Renal pelvis (tissue), 4 donors: ENCODE data around the gene TP53RK. TPM values are rescaled to one million over a fixed set of nuclear protein-coding genes. Genes with fewer than 3 reads are reported as not detected.

Source experiments
- DNase-seq: peaks from one replicate; pipeline ENCODE4 v3.0.0-alpha.2; 2013
- polyA plus RNA-seq, 3 donors: library from polyadenylated mRNA; unstranded; fragments of 120-200 nt; gene quantifications; one replicate each; pipeline ENCODE4 v1.2.1, GENCODE V29; 2013; ENCODE audit not compliant: insufficient read length in 3 of 3

Gene TP53RK
- polyA plus RNA-seq, 3 donors: 16.0 to 17.2 (median 16.3) TPM

DNA sequence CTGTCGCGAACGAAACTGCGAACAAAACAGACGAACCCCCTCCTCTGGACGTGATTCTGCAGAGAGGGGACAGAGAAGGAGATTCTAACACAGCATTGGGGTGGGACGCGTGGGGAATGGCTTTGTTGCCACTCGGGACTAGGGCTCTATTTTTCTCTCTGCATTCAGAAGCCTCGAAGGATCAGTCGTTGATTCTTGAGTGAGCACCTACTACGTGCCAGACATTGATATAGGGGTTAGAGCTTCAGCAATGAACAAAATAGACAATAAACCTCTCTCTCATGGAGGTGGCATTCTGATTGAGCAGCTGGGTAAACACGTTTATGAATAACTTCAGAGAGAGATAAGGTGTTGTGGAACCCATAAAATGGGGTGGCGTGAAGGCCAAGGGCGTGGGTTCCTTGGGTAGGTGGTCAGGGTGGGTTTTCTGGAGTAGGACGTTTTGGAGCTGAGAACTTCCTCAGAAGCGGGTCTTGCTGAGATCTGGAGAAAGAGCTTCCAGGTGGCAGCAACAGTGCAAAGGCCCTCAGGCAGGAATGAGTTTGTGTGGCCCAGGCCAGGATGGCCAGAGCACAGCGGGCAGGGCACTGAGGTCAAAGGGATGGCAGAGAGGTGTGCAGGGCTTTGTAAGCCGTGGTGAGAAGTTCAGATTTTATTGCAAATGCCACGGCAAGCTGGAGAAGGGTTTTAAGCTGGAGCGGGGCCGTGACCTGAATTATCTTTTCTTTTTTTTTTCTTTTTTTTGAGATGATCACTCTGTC lies 21.1 kb upstream of the TP53RK start:
- DNase-seq: no peak

DNA sequence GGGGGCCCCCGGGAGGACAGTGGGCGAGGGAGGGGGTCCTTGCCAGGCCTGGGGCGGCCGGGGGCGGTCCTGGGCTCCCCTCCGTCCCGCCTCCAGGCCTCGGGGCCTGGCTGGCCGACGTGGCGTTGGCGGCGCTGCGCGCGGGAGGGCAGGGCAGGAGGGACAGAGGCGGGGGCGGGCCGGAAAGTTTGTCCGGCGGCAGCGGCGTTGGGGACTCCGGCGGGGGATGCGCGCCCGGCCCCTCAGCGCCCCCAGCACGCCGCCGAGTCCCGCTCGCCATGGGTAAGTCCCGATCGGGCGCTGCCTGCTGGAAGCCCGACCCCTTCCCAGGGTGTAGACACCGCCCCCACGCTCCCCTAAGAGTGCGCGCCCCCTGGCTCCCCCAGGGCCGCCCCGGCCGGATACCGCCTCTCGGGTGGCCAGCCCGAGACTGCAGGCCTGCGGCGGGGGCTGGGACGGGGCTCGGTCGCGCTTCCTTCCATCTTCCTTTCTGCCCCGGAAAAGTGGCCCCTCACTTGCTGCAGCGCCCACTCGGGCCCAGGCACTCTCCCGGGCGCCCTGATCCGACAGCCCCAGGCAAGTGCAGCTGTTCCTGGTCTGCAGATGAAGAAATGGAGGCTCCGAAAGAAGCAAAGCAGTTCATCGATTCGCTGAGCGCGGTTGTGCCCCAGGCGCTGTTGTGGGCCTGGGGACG lies 20.4 kb upstream of the TP53RK start, which contains the start of gene SLC2A10:
TSS of gene SLC2A10 (plus strand) at position 191 of the 694 bp plus-strand sequence. CDS start at position 279, 88 bp downstream.
- DNase-seq: peak; percentile 62

DNA sequence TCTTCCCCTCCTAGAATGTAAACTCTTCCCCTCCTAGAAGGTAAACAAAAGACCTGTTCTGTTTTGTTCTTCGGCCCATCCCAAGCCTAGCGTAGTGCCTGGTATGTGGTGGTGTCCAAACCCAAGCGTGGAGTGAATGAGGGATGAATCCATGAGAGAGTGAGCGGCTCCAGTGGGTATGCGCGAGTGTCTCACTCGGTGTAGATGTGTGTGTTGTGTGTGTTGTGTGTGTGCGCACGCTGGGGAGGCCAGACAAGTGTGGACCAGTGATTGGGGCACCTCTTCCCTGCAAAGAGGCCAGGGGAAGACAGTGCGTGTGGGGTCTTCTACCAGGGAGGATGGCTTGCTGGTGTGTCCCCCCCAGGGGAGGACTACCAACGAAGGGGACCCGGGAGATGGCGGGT lies 19.8 kb upstream of the TP53RK start:
- no peak for DNase-seq

DNA sequence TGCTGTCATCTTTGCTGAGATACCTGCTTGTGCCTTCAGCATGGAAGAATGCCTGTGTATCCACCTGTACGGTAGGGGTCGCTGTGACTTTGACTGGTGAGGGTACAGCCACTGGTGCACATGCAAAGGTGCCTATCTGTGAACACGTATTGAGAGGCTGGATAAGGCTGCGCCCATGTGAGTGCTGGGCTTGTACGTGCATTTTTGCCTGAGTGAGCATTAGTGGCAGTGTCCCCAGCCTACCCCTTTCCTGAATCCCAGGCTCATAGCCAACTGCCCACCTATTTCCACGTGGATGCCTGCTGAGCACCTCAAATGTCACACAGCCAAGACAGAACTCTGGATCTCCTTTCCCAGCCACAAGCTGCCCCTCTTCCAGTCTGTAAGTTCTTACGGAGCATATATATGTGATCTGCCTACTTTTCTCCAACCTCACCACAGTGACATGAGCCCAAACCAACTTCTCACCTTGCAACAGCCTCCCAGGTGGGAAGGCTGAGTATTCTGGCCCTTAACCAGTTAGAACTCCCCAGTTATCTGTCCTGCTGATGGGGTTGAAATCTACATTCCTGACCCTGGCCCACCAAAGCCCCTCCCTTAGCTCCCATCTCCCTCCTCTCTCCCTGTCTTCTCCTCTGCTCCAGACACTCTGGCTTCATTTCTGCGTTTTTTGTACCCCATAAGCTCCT lies 19.1 kb upstream of the TP53RK start:
- no peak for DNase-seq

DNA sequence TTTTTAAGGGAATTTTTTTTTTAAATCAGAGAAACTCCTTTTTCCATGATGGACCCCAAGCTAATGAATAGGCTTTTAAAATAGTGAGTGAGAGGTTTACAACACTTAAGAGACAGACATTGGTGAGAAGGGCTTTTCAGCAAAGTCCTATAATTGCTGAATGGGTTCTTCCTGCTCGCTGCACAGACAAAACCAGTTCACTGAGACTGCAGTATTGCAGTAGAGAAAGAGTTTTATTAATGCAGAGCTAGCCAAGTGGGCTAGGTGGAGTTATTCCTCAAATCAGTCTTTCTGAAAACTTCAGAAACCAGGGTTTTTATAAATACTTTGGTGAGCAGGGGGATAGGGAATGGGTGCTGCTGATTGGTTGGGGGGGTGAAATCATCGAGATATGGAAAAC lies 17.0 kb upstream of the TP53RK start:
- no peak for DNase-seq

DNA sequence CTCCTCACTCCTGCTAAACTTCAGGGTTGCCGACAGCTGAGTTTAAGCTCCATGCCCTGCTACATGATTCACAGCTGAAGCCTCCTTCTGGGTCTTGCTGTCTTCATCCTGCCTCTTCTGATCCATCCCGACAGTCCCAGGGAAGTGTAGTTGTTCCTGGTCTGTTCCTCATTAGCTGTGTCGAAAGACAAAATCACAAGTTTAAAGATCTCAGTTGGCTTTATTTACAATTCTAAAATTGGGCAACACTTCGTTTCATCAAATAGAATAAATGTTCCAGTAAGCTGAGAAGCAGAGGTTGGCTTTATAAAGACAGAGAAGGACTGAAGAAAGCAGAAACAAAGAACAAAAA lies 16.1 kb upstream of the TP53RK start:
- DNase-seq: no peak

DNA sequence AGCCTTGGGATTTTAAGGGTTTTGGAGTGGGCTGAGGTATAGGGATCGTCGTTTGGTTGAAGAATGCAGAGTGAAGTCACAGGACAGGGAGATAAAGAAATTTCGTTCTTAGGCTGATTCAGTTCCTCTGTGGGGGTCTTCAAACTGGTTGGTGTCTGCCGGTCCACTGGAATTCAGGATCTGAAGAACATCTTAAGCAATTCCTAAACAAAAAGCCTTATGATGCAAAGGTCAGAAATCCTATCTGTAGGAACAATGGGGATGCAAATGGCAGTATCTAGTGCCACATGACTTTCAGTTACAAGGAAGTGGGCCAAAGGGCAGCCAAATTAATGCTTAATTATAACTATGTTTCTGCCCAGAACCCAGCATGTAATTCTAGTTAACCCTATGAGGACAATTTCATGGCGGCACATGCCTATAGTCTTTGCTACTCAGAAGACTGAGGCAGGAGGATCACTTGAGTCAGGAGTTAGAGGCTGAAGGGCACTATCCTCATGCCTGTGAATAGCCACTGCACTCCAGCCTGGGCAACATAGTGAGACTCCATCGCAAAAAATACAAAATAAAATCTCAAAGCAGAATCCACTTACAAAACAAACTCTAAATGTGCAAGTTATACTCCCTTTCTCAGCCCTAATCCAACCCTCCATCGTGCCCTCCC lies 15.6 kb upstream of the TP53RK start:
- DNase-seq: no peak

DNA sequence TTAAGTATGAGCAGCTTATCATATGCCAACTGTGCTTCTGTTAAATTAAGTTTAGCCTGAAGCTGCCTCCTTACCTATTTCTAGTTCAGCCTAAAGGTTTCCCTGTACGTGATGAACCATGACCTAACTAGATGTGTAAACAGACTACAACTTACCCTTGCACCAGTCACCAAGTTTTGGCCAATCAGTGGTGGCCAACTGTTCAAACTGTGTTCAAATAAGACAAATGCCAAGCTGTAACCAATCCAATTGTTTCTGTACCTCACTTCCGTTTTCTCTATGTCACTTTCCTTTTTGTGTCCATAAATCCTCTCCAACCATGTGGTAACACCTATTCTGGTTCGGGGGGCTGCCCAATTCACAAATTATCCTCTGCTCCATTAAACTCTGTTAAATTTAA lies 14.2 kb upstream of the TP53RK start:
- DNase-seq: no peak

DNA sequence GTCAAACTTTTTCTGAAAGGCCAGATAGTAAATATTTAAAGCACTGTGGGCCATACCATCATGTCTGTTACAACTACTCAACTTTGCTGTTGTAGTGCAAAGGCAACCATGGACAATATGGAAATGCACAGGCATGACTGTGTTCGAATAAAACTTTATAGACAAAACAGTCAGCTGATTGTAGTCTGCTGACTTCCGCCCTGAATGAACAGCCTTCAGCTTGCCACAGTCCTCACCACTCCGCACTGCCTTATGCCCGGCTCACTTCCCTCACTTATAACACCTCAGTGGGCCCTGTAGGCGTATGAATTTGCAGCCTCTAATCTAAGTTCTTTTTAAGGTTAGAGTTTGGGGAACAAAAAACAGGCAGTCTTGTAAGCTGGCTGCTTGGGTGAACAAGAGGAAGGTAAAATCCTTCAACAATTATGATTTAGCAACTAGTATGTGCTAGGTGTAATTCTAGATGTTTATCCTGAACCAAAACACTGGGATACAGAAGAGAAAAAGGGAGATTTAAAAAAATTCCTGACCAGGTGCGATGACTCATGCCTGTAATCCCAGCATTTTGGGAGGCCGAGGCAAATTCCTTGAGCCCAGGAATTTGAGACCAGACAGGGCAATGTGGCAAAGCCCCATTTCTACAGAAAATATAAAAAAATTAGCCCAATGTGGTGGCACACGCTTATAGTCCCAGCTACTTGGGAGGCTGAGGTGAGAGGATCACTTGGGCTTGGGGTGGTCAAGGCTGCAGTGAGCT lies 13.4 kb upstream of the TP53RK start:
- no peak for DNase-seq

DNA sequence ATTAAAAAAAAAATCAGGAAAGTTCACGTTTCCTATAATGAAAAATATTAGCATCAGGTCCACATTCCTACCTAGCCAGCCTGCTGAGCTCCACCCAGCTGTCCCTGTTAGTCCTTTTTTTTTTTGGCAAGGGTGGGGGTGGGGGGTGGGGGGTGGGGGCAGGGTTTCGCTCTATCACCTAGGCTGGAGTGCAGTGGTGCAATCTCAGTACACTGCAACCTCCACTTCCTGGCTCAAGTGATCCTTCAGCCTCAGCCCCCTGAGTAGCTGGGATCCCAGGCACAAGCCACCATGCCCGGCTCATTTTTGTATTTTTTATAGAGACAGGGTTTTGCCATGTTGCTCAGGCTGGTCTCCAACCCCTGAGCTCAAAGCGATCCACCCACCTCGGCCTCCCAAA lies 12.7 kb upstream of the TP53RK start:
- DNase-seq: no peak

DNA sequence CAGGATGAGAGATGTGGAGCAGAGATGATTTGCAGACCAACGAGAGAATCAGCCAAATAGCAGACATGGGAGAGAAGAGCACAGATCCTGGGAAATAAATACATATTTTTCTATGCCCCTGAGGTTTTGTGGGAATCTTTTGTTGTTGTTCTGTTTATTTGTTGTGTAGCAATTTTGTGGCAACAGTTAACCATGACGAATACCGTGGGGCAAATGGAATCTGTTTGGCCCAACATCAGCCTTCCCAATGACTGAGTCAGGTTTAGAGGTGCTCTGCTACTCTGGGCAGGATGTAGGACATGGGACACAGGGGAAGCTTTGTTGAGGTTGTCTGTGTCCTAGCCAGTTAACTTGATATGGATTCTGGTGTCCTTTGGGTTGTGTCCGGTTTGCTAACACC lies 12.3 kb upstream of the TP53RK start:
- DNase-seq: no peak

DNA sequence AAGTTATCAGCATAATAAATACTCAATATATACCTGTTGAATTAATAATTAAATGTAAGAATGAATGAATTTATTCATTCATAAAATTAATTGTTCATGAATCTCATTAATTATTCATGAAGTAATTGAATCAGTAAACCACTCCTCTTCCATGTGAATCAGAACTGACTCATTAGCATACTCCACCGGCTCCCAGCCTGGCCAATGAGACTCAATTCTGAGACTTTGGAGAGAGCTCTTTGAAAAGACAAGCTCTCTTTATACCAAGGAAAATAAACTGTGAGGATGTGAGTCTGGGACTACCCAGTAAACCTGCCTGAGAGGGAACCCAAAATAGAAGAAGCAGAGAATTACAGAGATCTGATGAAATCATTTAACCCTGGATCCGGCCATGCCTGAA lies 11.8 kb upstream of the TP53RK start:
- no peak for DNase-seq

DNA sequence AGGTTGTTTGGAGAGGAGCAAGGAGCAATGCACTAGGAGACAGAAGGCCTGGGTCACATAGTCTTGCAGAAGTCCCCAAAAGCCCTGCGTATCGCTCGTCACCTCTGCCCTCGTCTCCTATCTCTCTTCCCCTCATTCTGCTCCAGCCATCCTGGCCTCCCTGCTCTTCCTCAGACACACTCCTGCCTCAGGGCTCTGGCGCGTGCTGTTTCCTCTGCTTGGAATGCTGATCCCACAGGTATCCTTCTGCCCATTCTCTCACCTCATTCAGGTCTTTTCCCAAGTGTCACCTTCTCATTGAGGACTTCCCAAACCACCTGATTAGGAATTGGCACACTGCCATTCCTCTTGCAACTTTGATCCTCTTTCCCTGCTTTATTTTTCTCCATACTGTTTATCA lies 11.2 kb upstream of the TP53RK start:
- no peak for DNase-seq

DNA sequence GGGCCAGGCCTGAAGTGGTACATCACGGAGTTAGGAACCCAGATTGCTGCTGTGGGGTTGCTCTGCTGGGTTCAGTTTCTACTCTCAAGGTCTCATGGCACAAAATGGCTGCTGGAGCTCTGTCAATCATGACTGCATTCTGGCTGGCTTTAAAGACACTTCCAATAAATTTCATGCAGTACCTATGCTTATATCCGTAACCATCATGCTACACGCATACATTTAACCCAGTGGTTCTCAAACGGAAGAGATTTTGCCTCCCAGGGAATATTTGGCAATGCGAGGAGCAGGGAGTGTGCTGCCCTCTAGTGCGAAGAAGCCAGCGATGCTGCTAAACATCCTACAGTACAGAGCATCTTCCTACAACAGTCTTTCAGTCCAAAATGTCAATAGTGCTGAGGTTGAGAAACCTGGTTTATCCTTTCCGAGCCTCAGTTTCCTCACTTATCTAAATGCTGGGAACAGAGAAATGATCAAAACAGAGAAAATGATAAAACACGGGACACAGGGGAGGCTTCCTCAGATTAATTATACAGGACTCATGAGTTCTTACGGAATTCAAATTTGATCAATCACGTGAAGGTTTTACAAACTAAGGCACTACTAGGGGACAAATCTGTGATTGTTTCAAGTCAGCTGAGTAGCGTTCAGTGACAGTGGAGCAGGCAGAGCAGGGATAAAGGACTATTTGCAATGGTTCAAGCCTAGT lies 10.6 kb upstream of the TP53RK start:
- no peak for DNase-seq

DNA sequence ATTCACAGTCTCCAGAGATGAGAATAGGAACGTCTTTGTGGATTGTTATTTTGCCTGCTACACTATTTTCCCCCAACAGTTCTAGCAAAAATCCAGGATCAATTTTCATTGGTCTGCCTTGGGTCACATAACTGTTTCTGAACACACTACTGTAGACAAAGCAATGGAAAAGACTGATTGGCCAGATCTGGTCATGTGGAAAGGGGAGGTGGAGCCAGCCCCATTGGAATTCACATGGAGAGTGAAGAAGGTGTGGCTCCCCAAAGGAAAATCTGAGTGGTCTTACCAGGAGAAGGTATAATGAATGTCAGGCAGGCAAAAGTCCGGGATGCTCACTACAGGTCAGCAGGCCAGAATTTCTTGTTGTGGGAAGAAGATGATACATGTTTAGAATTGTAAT lies 9.5 kb upstream of the TP53RK start:
- no peak for DNase-seq

DNA sequence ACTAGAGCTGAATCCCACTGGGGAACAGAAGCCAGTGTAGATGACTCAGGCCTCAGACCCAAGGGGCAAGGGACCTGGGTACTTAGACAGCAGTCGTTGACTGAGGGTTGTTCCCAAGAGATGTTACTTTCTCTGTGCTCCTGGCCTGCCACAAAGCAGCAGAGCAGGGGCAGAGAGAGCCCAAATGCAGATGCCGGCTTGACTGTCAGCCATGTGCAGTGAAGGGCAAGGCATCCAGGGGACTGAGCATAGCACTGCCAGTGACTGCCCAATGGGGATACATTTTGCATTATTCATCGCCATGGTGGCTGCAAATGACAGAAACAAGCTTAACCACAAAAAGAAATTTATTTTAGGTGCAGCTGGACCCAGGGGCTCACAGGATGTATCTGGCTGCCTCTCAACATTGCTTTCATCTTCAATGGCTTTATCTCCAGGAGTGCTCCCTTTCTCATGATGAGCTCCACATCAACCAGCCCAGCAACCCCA lies 7.6 kb upstream of the TP53RK start:
- DNase-seq: no peak

DNA sequence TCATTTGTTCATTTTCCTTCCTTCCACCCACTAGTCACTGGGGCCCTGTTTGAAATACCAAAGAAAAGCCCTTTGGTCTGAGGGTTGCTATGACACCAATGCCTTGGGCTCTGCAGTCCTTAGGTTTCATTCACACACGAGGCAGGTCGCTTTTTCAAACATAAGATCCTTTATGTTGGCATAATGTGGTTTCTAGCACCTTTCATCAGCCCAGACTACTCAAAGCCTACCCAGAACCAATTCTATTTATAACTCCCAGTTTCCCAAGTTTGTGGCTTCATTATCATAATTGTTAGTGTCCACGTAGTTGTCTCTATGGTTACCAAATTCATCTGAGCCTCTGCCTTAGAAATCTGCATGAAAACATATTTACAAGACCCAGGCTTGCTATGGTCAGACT lies 6.6 kb upstream of the TP53RK start:
- DNase-seq: no peak

DNA sequence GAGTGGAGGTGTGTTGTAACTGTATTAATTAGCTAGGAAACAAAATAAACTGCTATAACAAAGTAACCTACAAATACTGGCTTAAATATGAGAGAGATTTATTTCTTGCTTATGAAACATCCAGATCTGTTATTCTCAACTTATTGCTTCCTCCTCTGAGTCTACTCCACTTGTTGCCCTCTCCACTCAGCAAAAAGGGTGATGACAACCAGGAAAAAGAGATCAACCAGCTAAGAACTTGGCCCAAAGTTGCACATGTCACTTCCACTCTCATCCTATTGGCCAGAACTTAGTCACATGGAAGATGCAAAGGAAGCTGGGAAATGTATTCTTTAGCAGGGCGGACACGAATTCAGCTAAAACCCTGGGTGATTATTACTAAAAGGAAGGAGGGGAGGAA lies 5.2 kb upstream of the TP53RK start:
- DNase-seq: no peak

DNA sequence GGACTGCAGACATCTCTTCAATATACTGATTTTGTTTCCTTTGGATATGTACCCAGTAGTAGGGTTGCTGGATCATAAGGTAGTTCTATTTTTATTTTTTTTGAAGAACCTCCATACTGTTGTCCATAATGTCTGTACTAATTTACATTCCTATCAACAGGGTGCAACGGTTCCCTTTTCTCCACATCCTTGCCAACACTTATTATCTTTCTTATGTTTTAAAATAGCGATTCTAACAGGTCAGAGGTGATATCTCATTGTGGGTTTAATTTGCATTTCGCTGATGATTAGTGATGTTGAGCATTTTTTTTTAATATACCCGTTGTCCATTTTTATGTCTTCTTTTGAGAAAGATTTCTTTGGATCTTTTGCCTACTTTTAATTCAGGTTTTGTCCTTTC lies 2.0 kb upstream of the TP53RK start:
- DNase-seq: no peak

DNA sequence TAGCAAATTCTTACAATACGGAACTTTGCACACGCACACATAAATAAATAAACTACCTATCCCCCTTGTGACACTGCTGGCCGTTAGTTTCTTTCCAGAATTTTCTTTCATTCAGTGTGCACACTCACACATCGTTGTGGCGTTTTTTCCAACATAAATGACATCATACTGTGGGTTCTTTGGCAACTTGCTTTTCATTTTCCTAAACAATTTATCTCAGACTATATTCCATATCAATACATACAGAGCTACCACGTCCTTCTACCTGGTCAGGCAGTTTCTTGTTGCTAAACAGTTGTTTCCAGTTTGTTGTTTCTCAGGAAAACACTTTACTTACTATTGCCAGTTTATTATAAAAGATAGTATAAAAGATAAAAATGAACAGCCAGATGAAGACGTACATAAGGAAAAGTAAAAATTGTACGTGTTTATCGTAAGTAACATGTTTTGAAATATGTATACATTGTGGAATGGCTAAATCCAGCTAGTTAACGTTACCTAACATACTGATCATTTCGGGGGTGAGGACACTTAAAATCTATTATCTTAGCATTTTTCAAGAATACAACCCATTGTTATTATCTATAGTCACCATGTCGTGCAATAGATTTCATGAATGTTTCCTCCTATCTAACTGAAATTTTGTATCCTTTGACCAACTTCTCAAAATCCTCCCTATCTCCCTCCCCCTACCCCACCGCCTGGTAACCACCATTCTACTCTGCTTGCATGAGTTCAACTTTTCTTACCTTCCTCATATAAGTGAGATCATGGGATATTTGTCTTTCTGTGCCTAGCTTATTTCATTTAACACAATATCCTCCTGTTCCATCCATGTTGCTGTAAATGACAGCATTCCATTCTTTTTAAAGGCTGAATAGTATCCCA lies 1.2 kb upstream of the TP53RK start:
- DNase-seq: no peak
